T-cell (primary cell): ENCODE data around the gene TDRD10. TPM values are rescaled to one million over a fixed set of nuclear protein-coding genes. Genes with fewer than 3 reads are reported as not detected.

Source experiments
- ATAC-seq, 4 experiments: fragments of 200-7000 bp in 3 of 4; fragments of 150-1000 bp in 1 of 4; cut with Tn5 transposase; replicated peaks in 1 of 4; 1 replicate in 3 of 4; 2 replicates in 1 of 4; pipeline ENCODE4 v1.10.0; 2021; ENCODE audit warnings: moderate library complexity in 3 of 4, mild to moderate bottlenecking in 2 of 4, moderate number of reproducible peaks in 1 of 4
- CTCF ChIA-PET, 2 donors: fragments of 300-600 bp; sonication (Branson Sonifier 250); formaldehyde crosslinking; loops; one replicate each; lab custom pipeline; 2022; ENCODE audit warnings: antibody characterized with exemption in 2 of 2; lab: Charles Lee
- POLR2A ChIA-PET, 2 donors: fragments of 300-600 bp; sonication (Branson Sonifier 250); formaldehyde crosslinking; loops; one replicate each; lab custom pipeline; 2022; ENCODE audit warnings: antibody characterized with exemption in 2 of 2; lab: Charles Lee
- DNase-seq, 35 experiments: peaks; one replicate each; pipeline versions ENCODE4 v3.0.0 to v3.0.0-alpha.2; 2013 to 2023
- H3K27ac ChIP-seq: one replicate; pipeline ENCODE4 v1.5.1; 2013; ENCODE audit warnings: low read length
- H3K27me3 ChIP-seq, 2 experiments: replicated peaks in 1 of 2; 1 replicate in 1 of 2; 2 replicates in 1 of 2; pipeline versions ENCODE4 v1.6.1 to v1.7.0; 2013; ENCODE audit warnings: low read length in 1 of 2, mixed read lengths in 1 of 2; ENCODE audit not compliant: control insufficient read depth in 2 of 2, insufficient read depth in 2 of 2; ENCODE audit errors: extremely low read depth in 1 of 2
- H3K36me3 ChIP-seq, 2 donors: 1 replicate in 1 of 2; 2 replicates in 1 of 2; pipeline versions ENCODE4 v1.6.1 to v1.7.0; 2013; ENCODE audit warnings: low read length in 1 of 2; ENCODE audit not compliant: control insufficient read depth in 2 of 2, insufficient read depth in 1 of 2; ENCODE audit errors: extremely low read depth in 1 of 2
- H3K4me1 ChIP-seq, 2 experiments: 1 replicate in 1 of 2; 2 replicates in 1 of 2; pipeline versions ENCODE4 v1.6.1 to v1.7.0; 2013; ENCODE audit warnings: low read length in 2 of 2, mixed read lengths in 1 of 2; ENCODE audit not compliant: insufficient read depth in 2 of 2, control insufficient read depth in 1 of 2; ENCODE audit errors: extremely low read depth in 1 of 2
- H3K4me3 ChIP-seq, 2 donors: 1 replicate in 1 of 2; 2 replicates in 1 of 2; pipeline versions ENCODE4 v1.5.1 to v1.7.0; 2013; ENCODE audit warnings: mild to moderate bottlenecking in 2 of 2, low read length in 1 of 2, moderate library complexity in 1 of 2; ENCODE audit not compliant: control insufficient read depth in 1 of 2; ENCODE audit errors: extremely low read depth in 1 of 2
- H3K9me3 ChIP-seq: 2 replicates; pipeline ENCODE4 v1.7.0; 2013
- H3K27ac Mint-ChIP-seq, 2 donors: one replicate each; pipeline ENCODE4 v1.8.0; 2020 to 2021; ENCODE audit warnings: mild to moderate bottlenecking in 2 of 2, mixed read lengths in 2 of 2
- H3K27me3 Mint-ChIP-seq, 2 donors: one replicate each; pipeline ENCODE4 v1.8.0; 2021 to 2022; ENCODE audit warnings: mixed read lengths in 2 of 2
- H3K36me3 Mint-ChIP-seq: one replicate; pipeline ENCODE4 v1.8.0; 2021; ENCODE audit warnings: mixed read lengths
- H3K4me1 Mint-ChIP-seq, 3 donors: one replicate each; pipeline ENCODE4 v1.8.0; 2020 to 2022; ENCODE audit warnings: mixed read lengths in 3 of 3, mild to moderate bottlenecking in 1 of 3
- H3K4me3 Mint-ChIP-seq, 3 donors: one replicate each; pipeline ENCODE4 v1.8.0; 2020 to 2022; ENCODE audit warnings: mild to moderate bottlenecking in 3 of 3, mixed read lengths in 3 of 3, moderate library complexity in 3 of 3
- H3K9me3 Mint-ChIP-seq, 3 donors: one replicate each; pipeline ENCODE4 v1.8.0; 2020 to 2022; ENCODE audit warnings: mixed read lengths in 3 of 3
- WGBS: methylation state at CpG from one replicate; pipeline ENCODE4 v1.1.5; 2013; ENCODE audit warnings: missing lambda C conversion rate; ENCODE audit not compliant: insufficient coverage; 5-methylcytosine and 5-hydroxymethylcytosine counted together
- total RNA-seq, 35 experiments: library from RNA in 6 of 35; stranded (reverse) in 6 of 35; fragments of 120-200 nt in 1 of 35; gene quantifications; one replicate each; pipeline versions ENCODE4 v1.2.1 to v1.2.4 and lab custom pipeline; 2013 to 2026

TDRD10 gene
- total RNA-seq, 5 donors from 2014 or later (not counting 1 experiment from before 2014, with no cell fraction given), result not detected

DNA sequence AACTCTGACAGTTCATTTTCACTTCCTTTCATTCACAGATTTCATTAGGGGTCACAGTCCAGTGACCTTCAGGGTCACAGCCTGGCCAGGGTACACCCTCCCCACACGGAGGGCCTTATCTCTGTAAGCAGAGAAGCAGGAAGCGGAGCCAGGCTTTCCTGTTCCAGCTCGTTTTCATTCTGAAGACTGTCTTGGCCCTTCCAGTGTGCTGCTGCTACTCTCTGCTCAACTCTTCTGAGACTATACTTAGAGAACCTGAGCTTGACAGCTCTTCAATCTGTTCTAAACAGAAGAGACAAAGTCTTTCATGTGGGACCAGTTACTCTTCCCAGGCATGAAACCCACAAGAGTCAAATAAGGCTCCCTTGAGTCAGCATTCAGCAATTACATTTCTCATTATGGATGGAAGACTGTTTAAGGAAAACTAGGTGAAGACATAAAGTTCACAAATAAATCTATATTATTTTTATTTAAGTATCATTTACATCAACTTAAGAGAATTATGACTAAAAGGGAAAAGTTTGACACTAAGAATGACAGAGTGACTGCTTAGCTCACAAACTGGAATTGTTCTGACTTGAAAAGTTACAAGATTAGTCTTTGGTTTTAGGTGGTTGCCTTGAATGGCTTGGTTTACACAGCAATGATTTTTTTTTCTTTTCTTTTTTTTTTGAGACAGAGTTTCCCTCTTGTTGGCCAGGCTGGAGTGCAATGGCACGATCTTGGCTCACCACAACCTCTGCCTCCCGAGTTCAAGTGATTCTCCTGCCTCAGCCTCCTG, 4.8 kb upstream of the TDRD10 start:
- Histone ChIP-seq H3K4me3 (no peak overlapping the region), H3K36me3 (no peaks in the 10 kb centered on the region), H3K4me1 (peaks cover 33 to 34% of the 10 kb centered on the region in 2 experiments), H3K27ac (peak overlapping the region; percentile 19), H3K9me3 (no peaks in the 10 kb centered on the region), H3K27me3 (peaks cover 9 to 18% of the 10 kb centered on the region in 2 experiments)
- ATAC-seq, result peak; percentile 18 to 85 (median 34)
- H3K36me3 Mint-ChIP-seq, result no peaks in the 10 kb centered on the region
- no peaks in the 10 kb centered on the region for H3K9me3 Mint-ChIP-seq
- H3K4me1 Mint-ChIP-seq, result peaks cover 36 to 40% (median 40%) of the 10 kb centered on the region in 3 donors
- DNase-seq, result peak in 3 of 35 experiments; percentile 6 to 26 (median 8)
- WGBS, result 24% methylated on average over 3 of the region's 5 CpGs
- H3K27me3 Mint-ChIP-seq, result peaks cover 18 to 20% of the 10 kb centered on the region in 2 donors
- ChIA-PET CTCF (interaction anchor here in 1 of 2 donors (0.7 kb wide), 1 partner anchor 18 kb away, joined by 3 read pairs; no protein-coding TSS in a partner anchor), POLR2A (no interaction called here)
- peak overlapping the region; percentile 84 to 91 for H3K27ac Mint-ChIP-seq
- H3K4me3 Mint-ChIP-seq, result peak overlapping the region in 1 of 3 donors; percentile 55

- Histone ChIP-seq H3K27me3 (peaks cover 12 to 33% of the 10 kb centered on the region in 2 experiments), H3K27ac (no peak overlapping the region), H3K4me3 (no peak overlapping the region), H3K36me3 (no peaks in the 10 kb centered on the region), H3K4me1 (peaks cover 19 to 24% of the 10 kb centered on the region in 2 experiments), H3K9me3 (no peaks in the 10 kb centered on the region)
- H3K27me3 Mint-ChIP-seq, result peaks cover 26 to 37% of the 10 kb centered on the region in 2 donors
- H3K36me3 Mint-ChIP-seq, result no peaks in the 10 kb centered on the region
- peaks cover 19 to 25% (median 22%) of the 10 kb centered on the region in 3 donors for H3K4me1 Mint-ChIP-seq
- H3K27ac Mint-ChIP-seq, result no peak overlapping the region
- no peak overlapping the region for H3K4me3 Mint-ChIP-seq
- POLR2A ChIA-PET, result no interaction called here
- no CpG with 5 or more reads among the region's 1 CpG for WGBS
- no peak for DNase-seq
- CTCF ChIA-PET, result no interaction called here
- no peaks in the 10 kb centered on the region for H3K9me3 Mint-ChIP-seq
- ATAC-seq, result no peak
Observed at GRCh38 chr1:154499446-154499845, 2.6 kb upstream of the TDRD10 start.

DNA sequence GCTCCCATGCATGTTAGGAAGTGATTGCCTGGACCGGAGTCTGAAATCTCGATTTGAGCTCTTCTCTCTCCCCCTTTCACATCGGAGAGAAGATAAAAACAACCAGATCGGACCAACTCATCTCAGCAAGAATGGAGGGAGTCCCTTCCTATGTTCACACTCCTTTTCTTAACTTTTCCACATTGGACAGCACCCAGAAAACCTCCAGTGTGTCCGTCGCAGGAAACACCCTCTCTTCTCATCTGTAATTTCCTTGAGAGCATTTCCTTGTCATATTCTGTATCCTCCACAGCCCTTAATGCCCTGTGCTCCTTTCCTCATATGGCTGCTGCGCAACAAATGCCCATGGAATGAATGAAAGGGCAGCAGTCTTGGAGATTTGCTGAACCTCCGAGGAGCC, 1.5 kb upstream of the TDRD10 start:
- DNase-seq (no peak), ATAC-seq (no peak)
- H3K4me1 ChIP-seq, result peaks cover 15 to 22% of the 10 kb centered on the region in 2 experiments
- Mint-ChIP-seq H3K4me1 (peaks cover 17 to 23% (median 17%) of the 10 kb centered on the region in 3 donors), H3K36me3 (no peaks in the 10 kb centered on the region), H3K9me3 (no peaks in the 10 kb centered on the region), H3K27me3 (peaks cover 34 to 45% of the 10 kb centered on the region in 2 donors), H3K27ac (no peak overlapping the region), H3K4me3 (peak overlapping the region in 1 of 3 donors; percentile 55)
- no peak overlapping the region for H3K27ac ChIP-seq
- H3K27me3 ChIP-seq, result peaks cover 16 to 33% of the 10 kb centered on the region in 2 experiments
- WGBS, result 85% methylated on average over 4 of the region's 8 CpGs
- ChIA-PET CTCF (no interaction called here), POLR2A (no interaction called here)
- H3K36me3 ChIP-seq, result no peaks in the 10 kb centered on the region
- H3K9me3 ChIP-seq, result no peaks in the 10 kb centered on the region
- H3K4me3 ChIP-seq, result no peak overlapping the region

DNA sequence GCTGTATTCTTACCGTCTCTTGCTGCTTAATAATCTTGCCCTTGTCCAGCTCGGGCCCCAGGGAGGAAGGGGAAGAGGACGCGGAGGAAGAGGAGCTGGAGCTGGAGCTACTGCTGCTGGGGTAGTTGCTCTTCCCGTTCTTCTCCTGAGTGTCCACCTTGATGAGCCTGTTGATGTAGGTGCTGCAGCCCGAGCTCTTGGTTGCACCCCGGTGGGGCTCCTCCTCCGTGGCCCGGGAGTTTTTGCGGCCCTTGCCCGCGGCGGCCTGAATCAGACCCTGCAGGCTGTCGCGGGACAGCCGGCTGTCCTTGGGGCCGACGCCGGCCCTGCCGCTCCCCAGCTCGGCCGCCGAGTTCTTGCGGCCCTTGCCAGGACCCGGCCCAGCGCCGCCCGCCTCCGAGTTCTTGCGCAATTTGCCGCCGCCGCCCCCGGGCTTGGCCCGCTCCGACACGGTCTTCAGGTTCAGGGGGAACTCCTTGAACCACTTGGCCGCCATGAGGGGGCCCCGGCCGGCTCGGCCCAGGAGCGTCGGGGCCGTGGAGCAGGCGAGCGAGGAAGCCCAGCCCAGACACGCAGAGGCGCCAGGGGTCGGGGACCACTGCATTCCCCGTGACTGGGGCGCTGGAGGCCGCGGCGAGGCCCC, 475 bp upstream of the TDRD10 start:
- CTCF ChIA-PET, result no interaction called here

GRCh38 chr1:154502744-154503115, 711 bp downstream of the TDRD10 start:
- POLR2A ChIA-PET, result no interaction called here

More for the DNA sequence above, 475 bp upstream of the TDRD10 start:
- DNase-seq, result peak in 3 of 35 experiments; percentile 7 to 13 (median 11)
- 25% methylated on average over 53 of the region's 54 CpGs for WGBS
- Mint-ChIP-seq H3K4me1 (peaks cover 9 to 15% (median 12%) of the 10 kb centered on the region in 3 donors), H3K4me3 (peak overlapping the region in 2 of 3 donors; percentile 55 to 62), H3K27me3 (peaks cover 43 to 54% of the 10 kb centered on the region in 2 donors), H3K9me3 (no peaks in the 10 kb centered on the region), H3K27ac (no peak overlapping the region), H3K36me3 (no peaks in the 10 kb centered on the region)
- Histone ChIP-seq H3K27me3 (peaks cover 16 to 40% of the 10 kb centered on the region in 2 experiments), H3K36me3 (no peaks in the 10 kb centered on the region), H3K9me3 (no peaks in the 10 kb centered on the region), H3K27ac (no peak overlapping the region), H3K4me1 (peaks cover 8 to 21% of the 10 kb centered on the region in 2 experiments), H3K4me3 (peak overlapping the region in 1 of 2 donors; percentile 38)
- POLR2A ChIA-PET, result interaction anchor here in 1 of 2 donors (0.5 kb wide), 1 partner anchor 14 kb away, joined by 10 read pairs; no protein-coding TSS in a partner anchor
- peak in 3 of 4 experiments; percentile 28 to 32 (median 32) for ATAC-seq

DNA sequence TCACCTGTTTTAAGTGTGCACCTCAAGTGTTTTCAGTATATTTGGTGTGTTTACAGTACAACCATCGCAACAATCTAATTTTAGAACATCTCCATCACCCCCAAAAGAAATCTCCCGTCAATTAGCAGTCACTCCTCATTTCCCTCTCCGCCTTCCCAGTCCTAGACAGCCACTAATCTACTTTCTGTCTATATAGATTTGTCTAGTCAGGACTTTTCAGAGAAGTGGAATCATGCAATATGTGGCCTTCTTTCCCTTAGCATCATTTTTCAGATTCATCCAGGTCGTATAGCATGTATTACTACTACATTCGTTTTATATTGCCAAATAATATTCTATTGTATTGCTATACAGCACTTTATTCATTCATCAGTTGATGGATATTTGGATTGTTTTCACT, 1.9 kb downstream of the TDRD10 start:
- Histone ChIP-seq H3K36me3 (no peaks in the 10 kb centered on the region), H3K27ac (no peak overlapping the region), H3K4me1 (peaks cover 0 to 17% of the 10 kb centered on the region in 2 experiments), H3K27me3 (peaks cover 16 to 53% of the 10 kb centered on the region in 2 experiments), H3K9me3 (no peaks in the 10 kb centered on the region), H3K4me3 (no peak overlapping the region)
- no CpG with 5 or more reads among the region's 5 CpGs for WGBS
- H3K9me3 Mint-ChIP-seq, result no peaks in the 10 kb centered on the region
- peaks cover 0 to 8% (median 2%) of the 10 kb centered on the region in 3 donors for H3K4me1 Mint-ChIP-seq
- no peak overlapping the region for H3K27ac Mint-ChIP-seq
- ChIA-PET POLR2A (no interaction called here), CTCF (interaction anchor here in 1 of 2 donors (0.6 kb wide), 1 partner anchor 659 kb away, joined by 4 read pairs; no protein-coding TSS in a partner anchor)
- H3K36me3 Mint-ChIP-seq, result no peaks in the 10 kb centered on the region
- H3K4me3 Mint-ChIP-seq, result peak overlapping the region; percentile 10 to 52 (median 39)
- DNase-seq (no peak), ATAC-seq (no peak)
- peaks cover 62 to 75% of the 10 kb centered on the region in 2 donors for H3K27me3 Mint-ChIP-seq

More at GRCh38 chr1:154502744-154503115, 711 bp downstream of the TDRD10 start:
- Mint-ChIP-seq H3K27ac (no peak overlapping the region), H3K4me3 (peak overlapping the region; percentile 39 to 52 (median 49)), H3K9me3 (no peaks in the 10 kb centered on the region), H3K27me3 (peaks cover 52 to 65% of the 10 kb centered on the region in 2 donors), H3K4me1 (peaks cover under 1 to 8% (median 2%) of the 10 kb centered on the region in 3 donors), H3K36me3 (no peaks in the 10 kb centered on the region)
- H3K27me3 ChIP-seq, result peaks cover 16 to 51% of the 10 kb centered on the region in 2 experiments
- CTCF ChIA-PET, result no interaction called here
- H3K9me3 ChIP-seq, result no peaks in the 10 kb centered on the region
- ATAC-seq (peak in 1 of 4 experiments; percentile 13), DNase-seq (peak in 1 of 35 experiments; percentile 8)
- H3K27ac ChIP-seq, result no peak overlapping the region
- WGBS, result 29% methylated on average over 40 of the region's 43 CpGs
- peaks cover 0 to 17% of the 10 kb centered on the region in 2 experiments for H3K4me1 ChIP-seq
- no peak overlapping the region for H3K4me3 ChIP-seq
- no peaks in the 10 kb centered on the region for H3K36me3 ChIP-seq
